Stimulated activated CD8-positive, alpha-beta memory T cell treated with anti-CD3 and anti-CD28 coated beads, Interleukin-2, amount 100 ng/mL, for 1 hour (primary cell): ENCODE data around the gene SERPINB8.

Source experiments
- DNase-seq, 2 donors: peaks; one replicate each; pipeline ENCODE4 v3.0.0-alpha.2; 2020; ENCODE audit warnings: low read depth in 2 of 2

Gene SERPINB8

GRCh38 chr18:64019922-64020756 lies 50.3 kb downstream of the SERPINB8 start:
- DNase-seq, result no peak

DNA sequence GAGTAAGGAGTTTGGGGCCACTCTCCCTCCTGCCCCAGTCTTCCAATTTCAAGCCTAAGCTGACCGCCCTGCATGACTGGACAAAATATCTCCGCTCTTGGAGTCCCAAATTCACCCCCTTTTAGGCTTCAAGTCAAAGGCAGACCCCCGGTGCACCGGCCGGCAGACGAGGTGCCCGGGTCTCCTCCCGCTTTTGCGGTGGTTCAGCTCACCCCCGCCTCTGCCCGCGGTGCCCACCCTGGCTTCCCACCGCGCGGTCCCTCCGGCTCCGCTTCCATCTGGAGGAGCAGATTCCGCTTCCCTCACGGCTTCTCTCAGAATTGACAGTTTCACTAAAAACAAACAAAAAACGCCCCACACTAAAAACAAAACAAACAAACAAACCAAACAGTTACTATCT lies 56.5 kb downstream of the SERPINB8 start:
- DNase-seq, result no peak

DNA sequence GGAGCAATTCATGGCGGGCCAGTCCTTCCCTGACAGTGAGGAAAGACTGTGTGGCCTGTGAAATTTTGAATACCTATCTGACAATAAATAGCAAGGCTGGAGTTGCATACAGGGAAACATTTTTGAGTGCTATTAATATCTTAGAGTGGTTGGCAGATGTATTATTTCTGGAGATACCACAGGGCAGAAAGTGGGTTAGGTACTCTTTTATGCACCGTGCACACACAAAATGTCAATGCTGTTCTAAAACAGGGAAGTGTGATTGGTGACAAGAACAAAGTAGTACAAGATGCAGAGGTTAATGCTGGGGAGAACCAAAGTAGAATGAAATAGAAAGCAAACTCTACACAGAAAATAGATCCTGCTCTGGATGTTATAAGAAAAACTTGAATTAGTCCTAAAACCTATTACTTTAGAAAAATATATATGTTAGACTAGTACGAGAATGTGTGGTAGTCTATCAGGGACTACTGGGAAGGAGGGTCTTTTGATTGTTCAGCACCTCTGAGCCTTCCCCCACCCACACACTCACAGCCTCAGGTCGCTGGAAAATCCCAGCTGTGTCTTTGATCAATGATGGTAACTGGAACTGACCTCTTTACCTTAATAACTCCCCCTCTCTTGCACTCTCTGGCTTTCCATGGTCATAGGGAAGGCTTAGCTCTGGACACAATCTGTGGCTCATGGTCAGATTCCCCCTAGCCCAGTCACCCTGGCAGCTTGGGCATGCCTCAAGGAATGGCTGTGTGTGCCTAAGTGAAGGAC lies 58.2 kb downstream of the SERPINB8 start:
- DNase-seq, result no peak

DNA sequence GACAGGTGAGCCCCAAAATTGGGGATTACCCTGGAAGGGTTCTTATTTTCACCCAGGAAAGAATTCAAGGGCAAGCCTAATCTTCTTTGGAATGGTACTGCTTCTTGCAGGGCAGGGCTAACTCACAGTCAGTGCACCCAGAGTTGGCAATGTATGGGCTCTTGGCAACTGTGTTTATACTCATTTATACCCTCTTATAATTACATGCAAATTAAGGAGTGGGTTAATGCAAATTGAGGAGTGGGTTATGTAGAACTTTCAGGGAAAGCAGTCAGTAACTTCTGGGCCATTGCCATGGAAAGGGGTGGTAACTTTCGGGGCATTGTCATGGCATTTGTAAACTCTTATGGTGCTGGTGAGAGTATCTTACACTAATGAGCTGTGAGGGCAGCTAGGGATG lies 59.2 kb downstream of the SERPINB8 start:
- DNase-seq, result no peak

GRCh38 chr18:64031411-64031810 lies 61.5 kb downstream of the SERPINB8 start:
- no peak for DNase-seq

- no peak for DNase-seq
Observed at GRCh38 chr18:64032312-64032711, 62.4 kb downstream of the SERPINB8 start.

- no peak for DNase-seq
Observed at GRCh38 chr18:64037812-64038414, 68.0 kb downstream of the SERPINB8 start.
